Measurements from ENCODE around the gene ANO4. TPM values are rescaled to one million over a fixed set of nuclear protein-coding genes. Genes with fewer than 3 reads are reported as not detected.

ANO4 gene
- total and polyA plus RNA-seq, 9 donors, result 1.8 to 13.1 (median 5.6) TPM

DNA sequence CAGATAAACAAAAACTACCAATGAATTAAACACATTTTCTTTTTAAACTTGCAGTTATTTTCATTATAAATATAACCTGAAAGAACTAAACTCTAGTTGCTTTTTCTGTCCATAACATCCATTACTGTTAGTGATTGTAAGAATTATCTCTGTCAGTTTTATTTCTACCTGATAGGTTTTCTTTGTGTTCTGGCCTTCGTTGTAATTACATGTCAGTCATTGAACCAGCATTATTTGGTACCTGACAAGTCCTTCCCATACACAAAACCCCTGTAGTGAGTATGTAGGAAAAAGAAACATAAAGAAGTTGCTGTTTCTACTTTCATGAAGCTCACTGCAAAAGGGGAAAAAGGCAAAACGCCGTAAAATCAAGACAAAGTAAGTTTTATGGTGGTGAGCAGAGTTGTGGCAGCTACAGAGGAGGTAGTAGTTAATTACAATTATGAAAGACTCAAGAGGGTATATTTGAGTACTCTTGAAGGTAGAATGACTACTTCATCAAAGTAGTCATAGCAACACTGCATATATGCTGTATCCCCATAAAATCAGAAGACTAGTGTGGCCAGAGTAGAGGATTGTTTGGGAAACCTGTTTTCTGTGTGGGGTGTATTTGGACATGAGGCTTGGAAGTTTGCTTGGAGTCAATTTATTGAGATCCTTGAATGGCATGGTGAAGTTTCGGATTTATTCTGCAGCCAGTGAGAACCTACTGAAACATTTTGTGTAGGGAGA is 312.6 kb downstream of the ANO4 start:
- intact Hi-C loops (cut with DNase I), result no loop called here
- TF ChIP-seq, protein P1, sequence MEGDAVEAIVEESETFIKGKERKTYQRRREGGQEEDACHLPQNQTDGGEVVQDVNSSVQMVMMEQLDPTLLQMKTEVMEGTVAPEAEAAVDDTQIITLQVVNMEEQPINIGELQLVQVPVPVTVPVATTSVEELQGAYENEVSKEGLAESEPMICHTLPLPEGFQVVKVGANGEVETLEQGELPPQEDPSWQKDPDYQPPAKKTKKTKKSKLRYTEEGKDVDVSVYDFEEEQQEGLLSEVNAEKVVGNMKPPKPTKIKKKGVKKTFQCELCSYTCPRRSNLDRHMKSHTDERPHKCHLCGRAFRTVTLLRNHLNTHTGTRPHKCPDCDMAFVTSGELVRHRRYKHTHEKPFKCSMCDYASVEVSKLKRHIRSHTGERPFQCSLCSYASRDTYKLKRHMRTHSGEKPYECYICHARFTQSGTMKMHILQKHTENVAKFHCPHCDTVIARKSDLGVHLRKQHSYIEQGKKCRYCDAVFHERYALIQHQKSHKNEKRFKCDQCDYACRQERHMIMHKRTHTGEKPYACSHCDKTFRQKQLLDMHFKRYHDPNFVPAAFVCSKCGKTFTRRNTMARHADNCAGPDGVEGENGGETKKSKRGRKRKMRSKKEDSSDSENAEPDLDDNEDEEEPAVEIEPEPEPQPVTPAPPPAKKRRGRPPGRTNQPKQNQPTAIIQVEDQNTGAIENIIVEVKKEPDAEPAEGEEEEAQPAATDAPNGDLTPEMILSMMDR (IDR thresholded peaks at IDR 0.05), result no peak
- TF ChIP-seq POLR2A (IDR thresholded peaks at IDR 0.05) (no peak), EP300 (IDR thresholded peaks at IDR 0.05) (no peak)
- Histone ChIP-seq H3K27me3 (no peaks in the 10 kb centered on the region), H3K9me3 (no peaks in the 10 kb centered on the region), H3K4me3 (no peak overlapping the region), H3K36me3 (no peaks in the 10 kb centered on the region), H3K4me1 (ENCODE audit: insufficient read depth) (no peaks in the 10 kb centered on the region), H3K27ac (no peak overlapping the region)
- no peak for DNase-seq
- 87 to 91% (median 89%) methylated on average over 4 of the region's 4 CpGs for WGBS, 3 donors

DNA sequence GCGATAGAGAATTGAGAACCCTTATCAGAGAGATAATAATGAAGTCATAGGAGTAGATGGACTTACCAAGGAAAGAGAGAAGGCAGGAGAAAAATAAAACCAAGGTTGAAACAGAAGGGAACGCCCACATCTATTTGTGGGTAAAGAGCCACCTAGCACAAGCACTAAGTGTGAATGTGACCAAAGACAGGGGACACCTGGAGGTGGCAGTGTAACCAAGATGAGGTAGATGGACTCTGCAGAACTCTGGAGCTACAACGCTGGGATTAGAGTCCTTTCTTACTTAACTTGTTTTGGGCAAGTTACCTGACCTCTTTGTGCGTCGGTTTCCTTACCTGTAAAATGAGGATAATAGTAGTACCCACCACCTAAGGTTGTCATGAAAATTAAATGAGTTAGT is 313.6 kb downstream of the ANO4 start:
- Histone ChIP-seq H3K36me3 (no peaks in the 10 kb centered on the region), H3K4me3 (no peak overlapping the region), H3K9me3 (no peaks in the 10 kb centered on the region), H3K27me3 (no peaks in the 10 kb centered on the region), H3K27ac (no peak overlapping the region), H3K4me1 (ENCODE audit: insufficient read depth) (no peaks in the 10 kb centered on the region)
- no peak for TF ChIP-seq EP300 (IDR thresholded peaks at IDR 0.05)
- TF ChIP-seq, protein P1 (IDR thresholded peaks at IDR 0.05), result no peak
- no peak for TF ChIP-seq POLR2A (IDR thresholded peaks at IDR 0.05)
- DNase-seq, result no peak
- WGBS, 3 donors, result 88 to 96% (median 90%) methylated on average over 5 of the region's 5 CpGs
- intact Hi-C loops (cut with DNase I), result no loop called here

DNA sequence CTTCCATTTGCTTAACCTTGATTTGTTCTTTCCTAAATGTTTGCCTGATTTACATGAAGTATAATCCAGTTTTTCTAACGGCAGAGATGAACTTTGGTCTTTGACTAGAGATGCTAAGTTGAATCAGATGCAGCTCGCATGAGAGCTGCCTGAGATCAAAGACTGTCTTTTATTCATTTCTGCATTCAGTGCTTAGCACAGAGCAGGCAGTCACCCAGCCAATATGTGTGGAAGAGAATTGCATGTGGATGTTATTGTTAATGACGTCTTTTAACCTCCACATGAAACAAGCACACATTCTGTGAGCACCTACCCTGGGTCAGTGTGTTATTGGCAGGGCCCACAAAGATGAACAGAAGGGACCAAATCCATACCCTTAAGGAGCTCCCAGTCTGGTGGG is 316.3 kb downstream of the ANO4 start:
- WGBS, 3 donors, result 81 to 85% (median 83%) methylated on average over 3 of the region's 3 CpGs
- no peaks in the 10 kb centered on the region for H3K27me3 ChIP-seq
- intact Hi-C loops (cut with DNase I), result no loop called here
- H3K9me3 ChIP-seq, result no peaks in the 10 kb centered on the region
- H3K27ac ChIP-seq, result no peak overlapping the region
- DNase-seq, result no peak
- TF ChIP-seq POLR2A (IDR thresholded peaks at IDR 0.05), result no peak
- no peak for TF ChIP-seq EP300 (IDR thresholded peaks at IDR 0.05)
- TF ChIP-seq, protein P1 (IDR thresholded peaks at IDR 0.05), result no peak
- no peaks in the 10 kb centered on the region for H3K36me3 ChIP-seq
- no peaks in the 10 kb centered on the region for H3K4me1 ChIP-seq (ENCODE audit: insufficient read depth)
- H3K4me3 ChIP-seq, result no peak overlapping the region

DNA sequence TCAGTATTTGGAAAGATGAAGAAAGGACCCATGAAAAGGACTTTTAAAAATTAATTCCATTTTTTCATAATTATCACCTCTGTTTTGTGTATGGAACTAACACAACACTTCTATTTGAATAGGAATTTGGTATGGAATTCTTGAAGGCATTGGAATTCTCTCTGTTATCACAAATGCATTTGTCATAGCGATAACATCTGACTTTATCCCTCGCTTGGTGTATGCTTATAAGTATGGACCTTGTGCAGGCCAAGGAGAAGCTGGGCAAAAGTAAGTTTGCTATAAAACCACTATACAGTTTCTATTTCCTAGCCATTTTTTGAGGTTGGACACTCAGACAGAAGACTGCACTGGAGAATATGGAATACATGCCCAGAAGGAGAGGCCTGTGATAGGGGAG is 316.9 kb downstream of the ANO4 start:
- Histone ChIP-seq H3K36me3 (no peaks in the 10 kb centered on the region), H3K27me3 (no peaks in the 10 kb centered on the region), H3K9me3 (no peaks in the 10 kb centered on the region), H3K27ac (no peak overlapping the region), H3K4me1 (ENCODE audit: insufficient read depth) (no peaks in the 10 kb centered on the region), H3K4me3 (no peak overlapping the region)
- DNase-seq, result no peak
- TF ChIP-seq EP300 (IDR thresholded peaks at IDR 0.05) (no peak), POLR2A (IDR thresholded peaks at IDR 0.05) (no peak)
- TF ChIP-seq, protein P1 (IDR thresholded peaks at IDR 0.05), result no peak
- intact Hi-C loops (cut with DNase I), result no loop called here
- 69 to 85% (median 85%) methylated on average over 2 of the region's 2 CpGs for WGBS, 3 donors

Data from ovary (tissue), 9 donors.